Femur (tissue), 1 donor: ENCODE results near the gene KIF26B.
A peak's percentile ranks its signal among the peaks of the same experiment; 100 is the strongest.

Source experiments
- DNase-seq: peaks from one replicate; pipeline ENCODE4 v3.0.0-alpha.2; 2017

The KIF26B gene

DNA sequence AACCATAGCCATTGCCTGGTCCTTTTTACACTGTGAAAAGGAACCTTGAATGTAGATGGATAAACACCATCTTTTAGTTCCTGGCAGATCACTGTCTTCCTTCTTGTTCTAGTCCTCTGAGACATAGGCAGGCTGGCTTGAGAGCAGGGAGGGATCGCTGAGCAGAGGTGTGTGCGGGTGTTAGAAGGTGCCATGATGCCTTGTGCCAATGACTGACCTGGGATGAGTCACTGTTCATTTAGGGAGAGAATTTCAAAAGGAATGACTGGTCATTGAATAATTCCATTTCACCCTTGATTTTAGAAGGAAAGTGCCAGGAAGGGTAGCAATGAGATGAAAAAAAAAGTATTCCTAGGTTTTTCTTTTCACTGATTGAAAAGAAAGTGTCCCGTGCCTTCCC, 383.9 kb downstream of the KIF26B start:
- DNase-seq: no peak

DNA sequence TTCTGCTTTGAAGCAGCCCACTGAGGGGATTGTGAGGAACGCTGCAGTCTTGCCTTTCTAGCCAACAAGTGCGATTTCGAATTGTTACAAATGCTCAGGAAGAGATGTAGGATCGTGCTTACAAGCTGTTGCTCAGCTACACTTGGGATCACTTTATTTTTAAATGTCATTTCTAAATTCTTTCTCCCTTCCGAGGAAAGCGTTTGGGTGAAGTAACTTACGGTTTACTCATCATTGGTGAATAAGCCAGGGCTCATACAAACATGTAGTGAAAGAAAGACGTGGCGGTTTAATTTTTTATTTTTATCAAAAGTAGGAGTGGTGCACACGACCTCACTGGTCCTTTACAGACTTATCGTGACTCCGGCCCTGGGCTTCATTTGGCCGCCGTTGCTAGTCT, 386.6 kb downstream of the KIF26B start:
- no peak for DNase-seq

DNA sequence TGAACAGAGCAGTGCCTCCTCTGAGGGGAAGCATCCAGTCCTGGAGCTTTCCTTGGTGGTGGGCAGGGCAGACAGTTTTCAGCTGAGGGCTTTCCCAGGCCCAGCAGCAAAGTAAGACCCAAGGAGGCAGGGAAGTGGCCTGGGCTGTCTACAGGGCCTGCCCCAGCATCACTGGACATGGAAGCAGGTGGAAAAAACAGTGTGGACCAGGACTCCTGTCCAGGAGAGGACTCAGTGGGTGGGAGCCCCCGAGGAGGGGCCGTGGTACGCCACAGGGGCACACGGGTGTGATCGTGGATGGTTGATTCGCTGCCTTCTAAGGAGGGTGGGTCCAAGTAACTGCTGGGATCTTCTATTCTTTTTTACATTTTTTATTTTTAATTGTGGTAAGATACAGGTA, 387.6 kb downstream of the KIF26B start:
- no peak for DNase-seq

DNA sequence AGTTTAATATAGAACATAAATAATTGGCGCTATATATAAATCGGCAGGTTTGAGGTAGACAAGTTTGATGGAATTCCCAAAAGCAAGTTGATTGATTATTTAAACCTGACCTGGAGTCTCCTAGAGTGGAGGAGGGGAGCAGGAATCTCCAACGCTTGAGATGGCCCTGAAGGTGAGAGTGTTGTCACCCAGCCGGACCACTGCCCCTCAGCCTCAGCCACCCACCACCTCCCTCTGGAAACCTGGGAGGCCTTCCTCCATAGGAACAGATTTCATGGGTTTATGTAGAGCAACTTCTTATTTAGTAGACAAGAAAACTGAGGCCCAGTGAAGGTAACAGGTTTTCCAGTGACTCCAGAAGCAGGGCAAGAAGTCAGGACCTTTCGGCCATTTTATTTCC, 389.5 kb downstream of the KIF26B start:
- no peak for DNase-seq

DNA sequence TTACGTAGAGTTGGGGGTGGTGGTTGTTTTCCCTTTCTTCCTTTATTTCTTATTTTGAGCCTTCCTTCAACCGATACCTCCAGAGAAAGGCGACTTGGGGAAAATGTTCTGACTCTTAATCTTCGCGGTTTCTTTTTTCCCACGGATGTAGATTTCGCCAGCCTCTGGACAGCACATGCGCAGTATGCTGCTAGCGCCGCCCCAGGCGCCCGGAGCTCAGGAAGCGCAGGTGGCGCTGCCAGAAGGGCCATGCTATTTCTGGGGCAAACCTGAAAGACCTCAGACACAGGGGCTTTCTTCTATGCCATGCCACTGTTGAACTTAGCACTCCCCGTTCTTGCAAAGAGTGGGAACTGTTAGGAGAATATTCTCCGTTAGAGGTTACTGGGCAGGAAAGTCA, 392.1 kb downstream of the KIF26B start:
- no peak for DNase-seq

DNA sequence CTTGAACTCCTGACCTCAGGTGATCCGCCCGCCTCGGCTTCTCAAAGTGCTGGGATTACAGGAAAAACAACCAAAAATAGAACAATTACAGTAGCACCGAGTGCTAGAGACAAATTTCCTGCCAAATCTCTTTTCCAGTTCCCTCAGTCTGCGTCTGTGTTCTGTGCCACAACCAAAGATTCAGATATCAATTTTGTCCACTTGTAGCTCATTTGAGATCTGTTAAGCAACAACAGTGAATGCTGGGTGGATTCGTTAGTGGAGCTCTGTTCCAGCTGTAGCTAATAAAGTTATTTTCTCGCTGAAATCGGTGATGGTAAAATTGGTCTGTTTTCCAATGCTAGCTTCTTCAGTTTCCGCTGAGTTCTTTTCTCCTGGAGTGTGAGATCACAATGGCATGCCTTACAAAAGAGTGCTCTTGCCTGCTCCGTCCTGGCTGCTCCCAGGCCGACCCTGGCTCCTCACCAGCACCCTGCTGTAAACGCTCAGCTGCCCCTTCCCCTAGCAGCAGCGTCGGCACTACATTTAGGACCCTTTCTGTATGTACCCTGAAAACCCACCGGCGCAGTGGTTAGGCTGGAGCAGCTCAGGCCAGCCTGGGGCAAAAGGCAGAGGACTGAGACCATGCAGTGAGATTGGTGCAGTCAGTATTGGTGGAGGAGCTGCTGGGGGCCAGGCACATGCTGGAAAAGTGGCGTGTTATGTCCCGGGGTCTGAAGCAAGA, 395.4 kb downstream of the KIF26B start:
- peak; percentile 21 for DNase-seq

DNA sequence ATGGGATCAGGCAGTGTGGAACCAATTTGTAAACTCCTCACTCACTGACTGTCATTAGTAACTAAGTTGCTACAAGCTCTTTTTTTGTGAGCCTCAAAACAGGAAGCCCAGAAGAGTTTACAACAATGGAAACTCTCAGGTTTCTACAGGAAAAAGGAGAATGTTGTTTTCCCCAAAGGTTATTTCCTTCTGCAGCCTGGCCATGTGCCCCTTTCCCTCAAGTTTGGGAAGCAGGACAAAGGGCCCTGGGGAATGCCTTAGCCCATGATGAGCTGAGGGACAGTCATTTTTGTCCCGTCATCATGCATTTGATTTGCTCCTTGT, 395.9 kb downstream of the KIF26B start:
- DNase-seq: no peak

DNA sequence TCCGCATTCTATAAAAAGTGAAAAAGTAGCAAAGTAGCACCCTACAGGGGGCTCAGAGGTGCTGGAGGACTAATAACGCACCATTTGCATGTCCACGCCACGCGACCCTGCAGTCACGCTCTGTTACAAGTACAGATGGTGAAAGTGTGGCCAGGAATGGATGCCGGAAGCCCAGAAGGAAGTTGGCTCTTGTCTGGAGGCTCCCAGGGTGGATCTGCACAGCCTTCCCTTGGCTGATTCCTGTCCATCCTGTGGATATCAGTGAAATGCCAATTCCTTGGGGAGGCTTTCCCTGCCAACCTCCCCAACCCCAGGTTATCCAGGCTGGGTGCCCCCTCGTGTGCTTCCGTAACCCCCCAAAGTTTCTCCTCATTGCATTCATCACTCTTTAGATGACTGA, 396.8 kb downstream of the KIF26B start:
- no peak for DNase-seq

DNA sequence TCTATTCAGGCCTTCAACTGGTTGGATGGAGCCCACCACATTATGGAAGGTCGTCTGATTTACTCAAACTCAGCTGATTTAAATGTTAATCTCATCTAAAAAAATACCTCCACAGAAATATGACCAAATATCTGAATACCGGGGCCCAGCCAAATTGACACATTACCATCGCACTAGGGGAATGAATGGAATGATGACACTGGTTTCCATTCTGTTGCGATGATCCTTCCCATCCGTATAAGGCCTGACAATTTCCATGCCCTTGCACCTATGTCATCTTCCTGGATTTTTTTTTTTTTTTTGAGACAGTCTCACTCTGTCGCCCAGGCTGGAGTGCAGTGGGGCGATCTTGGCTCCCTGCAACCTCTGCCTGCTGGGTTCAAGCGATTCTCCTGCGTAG, 397.5 kb downstream of the KIF26B start:
- no peak for DNase-seq

DNA sequence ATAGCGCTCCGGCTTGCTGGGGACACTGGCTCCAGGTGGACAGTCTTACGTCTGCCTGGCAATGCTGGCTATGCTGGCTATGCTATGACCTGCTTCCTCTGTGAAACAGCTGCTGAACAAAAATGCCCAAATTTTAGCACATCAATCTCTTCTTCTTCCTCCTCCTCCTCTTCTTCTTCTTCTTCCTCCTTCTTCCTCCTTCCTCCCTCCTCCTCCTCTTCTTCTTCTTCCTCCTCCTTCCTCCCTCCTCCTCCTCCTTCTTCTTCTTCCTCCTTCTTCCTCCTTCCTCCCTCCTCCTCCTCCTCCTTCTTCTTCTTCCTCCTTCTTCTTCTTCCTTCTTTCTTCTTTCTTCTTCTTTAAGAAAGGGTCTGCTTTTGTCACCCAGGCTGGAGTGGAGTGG, 401.3 kb downstream of the KIF26B start:
- no peak for DNase-seq

DNA sequence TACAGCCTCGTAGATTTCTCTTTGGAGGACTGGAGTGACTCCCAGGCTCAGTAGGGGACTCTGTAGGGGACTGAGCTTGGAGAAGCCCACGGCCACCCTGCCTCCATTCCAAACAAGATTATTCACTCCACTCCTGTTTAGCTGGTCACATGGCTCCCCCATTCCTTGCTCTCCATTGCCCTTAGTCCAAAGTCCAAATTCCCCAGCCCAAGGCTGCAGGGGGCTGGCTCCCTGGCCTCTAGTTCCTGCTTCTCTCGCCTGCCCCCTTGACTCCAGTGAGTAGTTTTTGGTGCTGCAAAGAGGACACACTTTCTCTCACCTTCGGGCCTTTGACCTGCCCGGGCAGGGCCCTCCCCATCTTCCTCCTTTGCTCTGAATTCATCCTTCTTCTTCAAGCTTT, 403.3 kb downstream of the KIF26B start:
- no peak for DNase-seq

DNA sequence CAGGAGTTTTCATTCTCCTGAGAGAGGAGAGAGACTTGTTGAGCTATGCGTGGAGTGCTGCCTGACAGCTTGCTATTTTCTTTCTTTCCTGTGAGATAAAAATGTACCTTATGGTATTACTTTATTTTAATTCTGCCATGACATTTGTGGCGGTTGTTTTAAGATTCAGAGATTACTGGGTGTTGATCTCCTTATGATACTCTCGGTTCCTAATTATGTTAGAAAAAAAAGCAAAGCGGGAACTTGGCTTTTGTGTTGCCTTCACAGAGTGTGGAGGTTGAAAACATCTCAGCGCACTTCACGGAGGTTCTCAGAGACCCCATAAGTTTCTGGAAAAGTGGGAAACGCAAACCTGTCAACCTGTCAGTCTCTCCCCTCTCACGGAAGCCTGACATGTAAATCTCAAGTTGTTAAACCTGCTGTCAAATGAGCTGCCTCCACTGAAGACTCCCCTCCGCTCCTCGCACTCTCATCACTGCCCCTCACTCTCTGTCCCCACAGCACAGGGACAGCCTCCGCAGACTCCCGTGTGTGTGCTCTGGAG, 405.6 kb downstream of the KIF26B start:
- DNase-seq: no peak

DNA sequence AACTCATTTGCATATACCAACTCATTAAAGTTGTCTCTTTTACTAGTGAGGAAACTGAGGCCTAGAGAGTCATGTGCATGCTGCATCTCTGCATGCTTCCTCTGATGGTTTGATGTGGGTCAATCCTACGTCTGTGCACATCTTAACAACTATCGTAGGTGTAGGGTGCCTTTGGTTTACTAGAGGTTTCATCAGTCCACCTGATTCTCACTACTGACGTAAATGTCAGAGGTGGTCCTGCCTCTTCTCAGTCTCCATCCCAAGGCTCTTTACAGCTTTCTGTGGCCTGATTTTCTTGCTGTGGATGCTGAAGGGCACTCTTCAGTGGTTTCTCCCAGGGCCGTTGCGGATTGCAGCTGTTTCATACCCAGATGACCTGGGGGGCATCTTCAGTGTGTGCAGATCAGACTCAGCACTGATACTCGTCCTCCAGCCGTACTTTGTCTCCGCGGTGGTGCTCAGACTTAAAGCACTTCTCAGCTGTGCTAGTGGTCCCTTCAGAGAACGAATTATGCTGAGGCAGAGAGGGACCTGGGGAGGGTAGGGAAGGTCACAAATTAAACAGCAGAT, 407.0 kb downstream of the KIF26B start:
- DNase-seq: no peak

DNA sequence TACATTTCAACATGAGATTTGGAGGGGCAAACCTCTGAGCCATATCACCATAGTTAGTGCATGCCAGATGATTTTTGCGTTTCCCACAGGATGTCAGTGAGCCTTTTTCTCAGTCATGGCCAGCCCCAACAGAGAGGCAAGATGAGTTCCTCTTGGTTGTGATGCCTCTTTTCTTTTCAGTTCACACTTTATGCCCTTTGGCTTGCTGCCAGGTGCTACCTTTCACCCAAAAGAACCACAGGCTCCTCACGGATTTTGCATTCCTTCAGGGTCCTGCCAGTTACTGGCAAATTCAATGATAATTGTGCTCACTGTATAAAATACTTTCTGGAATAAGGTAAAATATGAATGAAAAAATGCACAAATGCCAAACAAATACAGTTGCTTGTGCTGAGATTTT, 411.3 kb downstream of the KIF26B start:
- DNase-seq: no peak

DNA sequence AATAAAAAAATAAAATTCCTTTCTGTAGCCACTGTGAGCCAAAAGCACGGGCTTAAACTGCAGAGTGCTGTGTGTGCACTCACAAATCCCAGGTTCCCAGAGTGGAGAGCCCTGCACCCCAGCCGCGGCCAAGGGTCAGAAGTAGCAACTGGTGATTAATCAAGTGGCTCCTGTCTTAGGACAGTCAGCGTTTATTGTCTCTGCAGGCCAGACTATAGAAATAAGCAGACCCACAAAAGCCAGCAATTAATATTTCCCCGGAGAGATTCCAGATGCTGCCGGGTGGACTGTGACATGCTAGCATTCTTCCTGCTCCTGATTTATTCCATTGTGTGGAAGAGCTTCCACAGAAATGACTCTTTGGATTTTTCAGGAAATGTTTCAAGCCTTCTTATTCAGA, 412.2 kb downstream of the KIF26B start:
- DNase-seq: no peak

DNA sequence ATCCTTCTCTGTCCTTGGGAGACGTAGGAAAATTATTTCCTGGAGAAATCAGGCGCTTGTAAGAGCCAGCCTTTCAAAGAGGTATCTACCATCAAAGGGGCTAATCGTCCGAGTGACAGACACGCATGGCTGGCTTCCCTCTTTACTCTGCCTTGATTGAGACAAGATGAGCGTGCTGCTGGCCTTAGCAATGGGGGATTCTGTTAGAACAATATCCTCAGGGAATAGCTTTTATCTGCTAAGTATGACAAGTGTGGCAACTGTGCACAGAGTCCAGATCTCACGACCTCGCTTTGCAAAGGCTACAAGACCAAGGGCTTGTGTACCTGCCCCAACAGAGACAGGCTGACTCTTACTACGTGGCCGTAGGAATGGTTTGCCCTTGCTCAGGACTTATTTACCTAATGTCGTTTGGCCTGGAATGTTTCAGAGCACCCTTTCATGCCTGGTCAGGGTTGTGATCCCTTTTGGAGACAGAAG, 417.1 kb downstream of the KIF26B start:
- DNase-seq: no peak

DNA sequence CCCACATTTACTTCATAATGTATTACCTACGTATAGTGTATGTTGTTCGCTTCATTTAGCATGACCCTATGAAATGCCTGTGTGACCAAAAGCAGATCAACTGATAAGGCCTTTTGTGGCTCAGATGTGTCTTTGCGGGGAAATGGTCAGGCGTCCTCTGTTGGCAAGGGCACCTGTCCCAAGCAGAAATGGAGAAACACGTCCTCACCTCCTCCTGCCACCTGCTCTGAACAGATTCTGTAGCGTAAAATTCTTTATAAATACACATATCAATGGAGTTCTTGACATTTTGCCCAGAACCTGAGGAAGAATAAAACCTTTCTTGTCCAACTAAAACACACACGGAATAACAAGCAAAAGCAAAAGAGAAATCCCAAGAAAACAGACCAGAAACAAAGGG, 417.9 kb downstream of the KIF26B start:
- DNase-seq: no peak

DNA sequence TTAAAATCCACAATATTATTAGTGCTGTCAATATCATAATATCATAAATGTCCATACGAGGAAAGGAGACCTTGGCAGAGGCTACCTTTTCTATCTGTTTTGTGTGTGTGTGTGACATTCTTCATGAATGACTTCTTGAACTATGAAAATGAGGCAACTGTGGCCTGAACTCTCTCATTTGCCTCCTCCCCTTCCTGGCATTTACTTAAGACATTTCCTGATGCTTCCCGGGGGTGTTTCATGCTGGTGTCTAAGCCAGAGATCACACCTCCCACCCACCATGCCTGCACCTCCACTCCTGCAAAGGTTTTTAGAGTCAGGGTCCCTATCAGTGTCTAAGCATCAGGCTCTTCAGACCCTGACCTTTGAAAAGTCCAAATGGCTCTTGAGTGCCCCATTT, 420.9 kb downstream of the KIF26B start:
- no peak for DNase-seq

DNA sequence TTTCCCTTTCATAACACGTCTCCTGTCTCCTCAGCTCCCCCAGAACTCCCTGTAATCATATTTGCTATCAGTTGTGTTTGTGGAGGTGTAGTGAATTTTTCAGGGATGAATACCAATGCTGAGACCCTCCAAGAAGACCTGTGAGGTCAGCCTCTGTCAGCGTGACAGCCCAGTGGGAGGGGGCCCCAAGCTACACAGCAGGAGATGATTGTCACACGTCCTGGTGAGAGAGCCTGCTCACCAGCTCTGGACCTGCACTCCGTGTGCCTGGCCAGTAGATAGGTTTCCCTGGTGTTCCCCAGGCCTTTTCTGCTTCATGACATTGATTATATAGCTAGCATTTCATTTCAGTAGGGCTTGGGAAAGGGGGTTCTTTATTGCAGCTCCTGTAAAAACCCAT, 421.5 kb downstream of the KIF26B start:
- DNase-seq: no peak

DNA sequence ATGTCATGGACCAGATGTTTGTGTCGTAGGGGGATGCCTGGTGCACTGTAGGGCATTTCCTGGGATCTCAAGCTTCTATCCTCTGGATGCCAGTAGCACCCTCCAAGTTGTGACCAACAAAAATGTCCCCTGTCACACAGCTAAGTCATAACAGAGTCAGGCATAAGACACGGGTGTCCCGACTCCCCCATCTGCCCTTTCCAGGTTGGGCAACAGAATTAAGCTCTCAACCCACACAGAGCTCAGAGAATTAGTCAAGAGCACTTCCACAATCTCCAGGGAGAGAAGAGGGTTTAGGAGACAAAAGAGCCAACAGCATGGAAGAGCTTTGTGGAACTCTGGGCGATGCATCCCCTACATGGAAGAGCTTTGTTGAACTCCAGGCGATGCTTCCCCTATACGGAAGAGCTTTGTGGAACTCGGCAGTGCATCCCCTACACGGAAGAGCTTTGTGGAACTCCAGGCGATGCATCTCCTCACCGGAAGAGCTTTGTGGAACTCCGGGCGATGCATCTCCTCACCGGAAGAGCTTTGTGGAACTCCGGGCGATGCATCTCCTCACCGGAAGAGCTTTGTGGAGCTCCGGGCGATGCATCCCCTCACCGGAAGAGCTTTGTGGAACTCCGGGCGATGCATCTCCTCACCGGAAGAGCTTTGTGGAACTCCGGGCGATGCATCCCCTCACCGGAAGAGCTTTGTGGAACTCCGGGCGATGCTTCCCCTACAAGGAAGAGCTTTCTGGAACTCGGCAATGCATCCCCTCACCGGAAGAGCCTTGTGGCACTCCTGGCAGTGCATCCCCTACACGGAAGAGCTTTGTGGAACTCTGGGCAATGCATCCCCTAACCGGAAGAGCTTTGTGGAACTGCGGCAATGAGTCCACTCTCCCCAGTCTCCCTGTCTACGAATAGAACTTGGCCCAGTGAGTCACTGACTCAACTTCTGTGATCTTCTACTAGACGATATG, 422.7 kb downstream of the KIF26B start:
- DNase-seq: no peak

DNA sequence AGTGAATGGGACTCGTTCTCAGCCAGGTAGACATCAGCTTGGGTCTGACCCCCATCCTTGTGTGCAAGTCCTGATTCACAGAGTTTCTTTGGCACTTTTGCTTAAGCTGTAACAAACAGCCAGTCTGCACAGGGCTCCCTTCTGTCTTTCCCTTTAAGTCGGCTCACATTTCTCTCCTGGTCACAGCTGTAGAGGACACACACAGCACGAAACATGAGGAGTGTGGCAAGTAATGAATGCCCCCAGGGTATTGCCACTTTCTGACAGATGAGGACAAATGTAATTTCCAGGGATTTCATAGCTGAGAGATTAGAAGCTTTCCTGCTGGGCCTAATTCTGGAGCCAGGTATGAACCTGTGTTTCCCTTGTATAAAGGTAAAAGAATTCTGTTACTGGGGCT, 423.5 kb downstream of the KIF26B start:
- DNase-seq: no peak

DNA sequence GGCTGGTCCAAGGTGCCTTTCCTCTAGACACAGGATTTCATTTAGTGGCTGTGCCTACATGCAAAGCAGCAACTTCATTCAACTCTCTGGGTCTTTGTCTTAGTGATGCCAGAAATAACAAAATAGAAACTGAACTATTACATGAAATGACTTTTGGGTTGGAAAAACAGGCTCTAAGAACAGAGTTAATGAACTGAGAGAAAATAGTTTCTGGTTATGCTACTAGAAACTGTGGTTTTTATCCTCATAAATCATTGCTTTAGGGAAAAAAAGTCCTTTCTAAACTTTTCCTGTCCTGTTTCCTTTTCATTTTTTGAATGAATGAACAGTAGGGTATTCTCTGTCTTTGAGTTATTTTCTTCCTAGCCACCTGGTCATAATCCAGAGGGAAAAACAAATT, 424.0 kb downstream of the KIF26B start:
- no peak for DNase-seq

DNA sequence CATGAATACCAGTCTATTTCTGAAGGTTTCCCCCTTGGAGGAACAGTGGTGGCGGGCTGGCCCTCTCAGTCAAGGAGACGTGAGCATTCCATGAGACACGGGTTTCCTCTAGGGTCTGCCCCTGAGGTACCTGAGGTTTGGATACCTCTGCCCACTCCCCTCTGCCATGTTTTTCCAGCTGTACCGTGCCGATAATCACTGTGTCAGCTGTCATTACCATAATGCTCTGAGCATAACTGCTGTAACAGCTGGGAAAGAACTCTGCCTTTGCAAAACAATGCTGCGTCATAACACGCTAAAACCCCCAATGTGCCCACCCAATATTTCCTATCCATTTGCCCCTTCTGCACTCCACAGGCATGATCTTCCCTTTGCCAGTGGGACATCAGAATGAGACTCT, 425.1 kb downstream of the KIF26B start:
- DNase-seq: no peak

DNA sequence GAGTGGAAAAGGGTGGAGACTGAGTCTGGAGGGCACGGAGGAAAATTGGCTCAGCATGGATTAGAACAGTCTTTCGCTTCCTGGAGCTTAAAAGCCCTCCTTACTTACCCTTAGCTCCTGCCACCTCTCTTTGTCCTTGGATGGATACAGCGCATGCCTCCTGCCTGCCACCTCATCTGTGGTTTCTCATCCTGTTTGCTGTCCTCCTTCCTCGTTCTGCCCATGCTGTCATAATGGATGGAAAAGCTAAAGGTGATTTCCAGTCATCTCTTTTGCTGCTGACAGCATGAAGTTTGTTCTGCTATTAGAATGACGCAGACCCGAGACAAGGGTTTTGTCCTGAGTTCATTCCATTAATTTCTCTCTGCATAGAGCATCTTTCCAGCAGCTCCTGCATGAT, 425.9 kb downstream of the KIF26B start:
- no peak for DNase-seq
